C4-2B (cell line): Measurements from ENCODE around the gene SNX21.
"Not testable (repeated sequence)": the region's sequence is repeated elsewhere in the genome, so short reads cannot be mapped to it uniquely, and the experiment has no call there.

Experiments
- H3K27ac ChIP-seq: fragments of 450-650 bp; 2 replicates; pipeline ENCODE4 v1.5.1; 2017
- CTCF ChIP-seq: fragments of 450-650 bp; conservative IDR thresholded peaks from 2 replicates; pipeline ENCODE4 v1.5.1; 2017; ENCODE audit warnings: mild to moderate bottlenecking
- ZFX ChIP-seq: fragments of 450-650 bp; IDR thresholded peaks from 2 replicates; pipeline ENCODE4 v1.6.1; 2017

SNX21 gene

GRCh38 chr20:45863543-45864470 is 30.2 kb downstream of the SNX21 start:
- no peak for TF ChIP-seq ZFX
- TF ChIP-seq CTCF, result no peak
- no peak overlapping the region for H3K27ac ChIP-seq

GRCh38 chr20:45866454-45866853 is 32.9 kb downstream of the SNX21 start:
- no peak overlapping the region for H3K27ac ChIP-seq
- TF ChIP-seq ZFX (no peak), CTCF (no peak)

GRCh38 chr20:45867136-45867818 is 33.7 kb downstream of the SNX21 start:
- no peak overlapping the region for H3K27ac ChIP-seq
- TF ChIP-seq ZFX (no peak), CTCF (no peak)

DNA sequence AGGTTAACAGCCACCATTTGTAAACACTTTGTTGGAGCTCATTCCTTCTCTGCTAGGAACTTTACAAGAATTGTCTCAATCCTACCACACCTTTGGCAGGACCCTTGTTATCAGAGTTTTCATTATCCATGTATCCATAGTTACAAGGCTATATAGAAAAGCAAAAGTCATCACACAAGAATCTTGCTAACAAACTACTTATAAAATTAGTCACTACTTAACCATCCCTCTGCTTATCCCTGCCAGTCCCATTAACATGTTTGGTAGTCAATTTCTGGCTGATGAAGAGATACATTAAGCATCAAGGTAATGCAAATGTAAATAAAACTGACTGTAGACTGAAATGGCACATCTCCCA is 34.2 kb downstream of the SNX21 start:
- no peak overlapping the region for H3K27ac ChIP-seq
- TF ChIP-seq ZFX (no peak), CTCF (no peak)

DNA sequence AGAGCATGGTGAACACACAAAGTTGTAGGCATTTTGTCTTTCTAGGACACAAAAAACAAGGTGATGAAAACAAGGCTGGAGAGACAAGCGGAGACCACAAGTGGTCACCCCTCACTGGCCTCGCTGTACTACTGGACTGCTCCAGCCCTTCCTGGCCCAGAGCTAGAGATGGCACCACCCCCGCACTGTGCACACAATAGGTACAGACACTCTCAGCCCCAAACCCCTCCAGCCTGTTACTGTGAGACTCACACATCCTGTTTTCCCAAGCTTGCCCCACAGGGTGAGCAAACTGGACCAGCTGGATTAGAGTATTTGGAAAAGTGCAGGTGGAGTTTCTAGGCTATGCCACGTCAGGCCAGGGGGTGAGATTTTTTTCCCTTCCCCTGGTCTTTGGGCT is 39.0 kb downstream of the SNX21 start:
- no peak overlapping the region; the same call in 1 of the 2 replicates for H3K27ac ChIP-seq
- no peak for TF ChIP-seq ZFX
- no peak for TF ChIP-seq CTCF

DNA sequence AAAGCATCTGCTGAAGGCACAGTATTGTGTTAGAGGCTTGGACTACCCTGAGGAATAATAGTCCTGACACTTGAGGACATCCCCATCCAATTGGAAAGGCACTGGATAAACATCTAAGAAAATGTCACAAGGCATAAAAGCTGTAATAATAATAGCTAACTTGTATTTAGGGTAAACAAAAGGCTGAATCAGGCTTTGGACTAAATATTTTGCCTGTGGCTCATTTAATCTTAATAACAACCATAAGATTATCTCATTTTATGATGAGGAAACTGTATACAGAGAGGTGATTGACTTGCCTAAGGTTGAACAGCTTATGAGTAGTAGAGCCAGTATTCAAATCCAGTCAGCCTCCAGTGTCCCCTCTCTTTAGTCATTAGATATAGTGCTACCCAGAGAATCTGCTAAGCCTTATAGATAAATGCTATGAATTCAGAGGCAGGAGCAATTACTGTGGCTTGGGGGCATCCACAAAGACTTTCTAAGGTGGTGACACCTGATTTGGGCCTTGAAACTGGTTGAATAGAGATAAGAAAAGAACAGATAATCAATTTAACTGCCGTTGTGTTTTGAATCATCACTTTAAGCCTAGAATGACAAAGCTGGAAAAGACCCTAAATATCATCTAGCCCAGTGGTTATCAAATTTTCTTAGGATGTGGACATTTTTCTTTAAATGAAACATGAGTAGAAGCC is 40.0 kb downstream of the SNX21 start:
- TF ChIP-seq ZFX, result no peak
- TF ChIP-seq CTCF, result no peak
- no peak overlapping the region for H3K27ac ChIP-seq

GRCh38 chr20:45874104-45874481 is 40.5 kb downstream of the SNX21 start:
- not testable (repeated sequence) for H3K27ac ChIP-seq
